Measurements from ENCODE around the gene HIGD1A.
"Not testable (repeated sequence)": the region's sequence is repeated elsewhere in the genome, so short reads cannot be mapped to it uniquely, and the experiment has no call there.

Gene HIGD1A

DNA sequence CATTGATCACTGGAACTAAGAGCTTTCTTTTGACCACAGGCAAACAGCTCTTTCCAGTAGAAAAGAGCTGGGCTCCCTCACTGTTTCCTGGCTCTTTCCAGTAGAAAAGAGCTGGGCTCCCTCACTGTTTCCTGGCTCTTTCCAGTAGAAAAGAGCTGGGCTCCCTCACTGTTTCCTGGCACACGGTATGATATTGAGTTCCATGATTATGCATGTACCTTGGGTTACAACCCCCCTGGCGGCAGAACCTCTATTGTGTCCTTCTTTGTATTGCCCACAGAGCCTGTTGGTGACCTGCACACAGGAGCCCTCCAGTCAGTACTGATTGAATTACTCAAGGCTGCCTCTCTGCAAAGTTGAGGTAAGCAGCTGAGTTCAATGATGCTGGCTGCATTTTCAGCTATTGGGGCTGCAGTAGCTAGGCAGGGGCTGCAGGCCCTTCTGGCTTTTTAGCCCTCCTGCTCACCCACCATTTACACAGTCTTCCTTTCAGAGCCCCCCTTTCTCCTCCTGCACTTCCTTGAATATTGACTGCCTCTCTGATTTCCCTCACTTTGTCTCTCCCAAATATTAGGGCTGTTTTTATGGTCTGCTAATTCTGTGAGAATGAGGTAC is 15.2 kb upstream of the HIGD1A start:
- TF ChIP-seq, protein P1, sequence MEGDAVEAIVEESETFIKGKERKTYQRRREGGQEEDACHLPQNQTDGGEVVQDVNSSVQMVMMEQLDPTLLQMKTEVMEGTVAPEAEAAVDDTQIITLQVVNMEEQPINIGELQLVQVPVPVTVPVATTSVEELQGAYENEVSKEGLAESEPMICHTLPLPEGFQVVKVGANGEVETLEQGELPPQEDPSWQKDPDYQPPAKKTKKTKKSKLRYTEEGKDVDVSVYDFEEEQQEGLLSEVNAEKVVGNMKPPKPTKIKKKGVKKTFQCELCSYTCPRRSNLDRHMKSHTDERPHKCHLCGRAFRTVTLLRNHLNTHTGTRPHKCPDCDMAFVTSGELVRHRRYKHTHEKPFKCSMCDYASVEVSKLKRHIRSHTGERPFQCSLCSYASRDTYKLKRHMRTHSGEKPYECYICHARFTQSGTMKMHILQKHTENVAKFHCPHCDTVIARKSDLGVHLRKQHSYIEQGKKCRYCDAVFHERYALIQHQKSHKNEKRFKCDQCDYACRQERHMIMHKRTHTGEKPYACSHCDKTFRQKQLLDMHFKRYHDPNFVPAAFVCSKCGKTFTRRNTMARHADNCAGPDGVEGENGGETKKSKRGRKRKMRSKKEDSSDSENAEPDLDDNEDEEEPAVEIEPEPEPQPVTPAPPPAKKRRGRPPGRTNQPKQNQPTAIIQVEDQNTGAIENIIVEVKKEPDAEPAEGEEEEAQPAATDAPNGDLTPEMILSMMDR (conservative IDR thresholded peaks at IDR 0.05; ENCODE audit: low read depth, low read length): no peak
- H3K4me3 ChIP-seq (ENCODE audit: low read length): no peak overlapping the region
- no peak for DNase-seq (ENCODE audit: low read depth)

DNA sequence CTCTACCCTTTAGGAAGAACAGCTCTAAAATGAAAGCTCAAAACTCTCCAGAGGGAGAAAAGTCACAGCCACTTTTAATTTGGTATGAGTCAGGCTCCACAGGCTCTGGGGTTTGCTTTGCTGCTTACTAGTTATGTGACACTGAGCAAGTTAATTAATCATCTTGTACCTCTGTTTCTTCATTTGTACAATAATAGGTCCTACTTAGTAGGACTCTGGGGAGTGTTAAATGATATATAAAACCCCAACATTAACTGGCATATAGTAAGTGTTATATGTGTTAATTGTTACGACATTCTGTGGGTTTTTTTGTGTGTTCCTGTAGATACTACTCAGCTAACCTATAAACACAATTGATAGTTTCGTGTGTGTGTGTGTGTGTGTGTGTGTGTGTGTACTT is 11.5 kb upstream of the HIGD1A start:
- no peak for DNase-seq (ENCODE audit: low read depth)
- TF ChIP-seq, protein P1 (conservative IDR thresholded peaks at IDR 0.05; ENCODE audit: low read depth, low read length): no peak
- no peak overlapping the region for H3K4me3 ChIP-seq (ENCODE audit: low read length)

DNA sequence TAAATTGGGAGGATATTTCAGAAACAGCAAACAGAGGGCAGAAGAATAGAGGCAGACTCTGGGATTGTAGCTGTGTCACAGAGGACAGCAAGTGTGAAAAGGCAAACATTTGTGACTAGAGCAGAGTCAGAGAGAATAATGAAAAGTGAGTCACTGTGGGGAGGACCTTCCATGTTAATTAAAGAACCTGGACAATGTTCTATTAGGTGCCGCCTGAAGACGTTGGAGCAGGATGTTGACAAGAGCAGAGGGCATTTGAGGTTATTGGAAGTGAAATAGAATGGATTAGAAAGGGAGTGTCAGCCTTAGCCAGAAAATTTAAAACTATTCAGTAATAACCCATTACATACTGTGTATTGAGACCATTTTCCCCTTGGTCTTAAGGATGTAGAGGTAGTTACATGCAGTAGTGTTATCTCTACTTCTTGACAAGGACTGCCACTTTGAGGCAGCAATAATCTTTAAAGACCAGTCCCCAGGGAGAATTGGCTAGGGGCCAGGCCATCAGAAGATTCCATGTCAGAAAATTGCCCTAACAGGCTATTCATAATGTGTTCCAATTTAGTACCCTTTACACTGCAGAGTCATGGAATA is 10.7 kb upstream of the HIGD1A start:
- DNase-seq (ENCODE audit: low read depth): no peak
- TF ChIP-seq, protein P1 (conservative IDR thresholded peaks at IDR 0.05; ENCODE audit: low read depth, low read length): no peak
- H3K4me3 ChIP-seq (ENCODE audit: low read length): no peak overlapping the region

DNA sequence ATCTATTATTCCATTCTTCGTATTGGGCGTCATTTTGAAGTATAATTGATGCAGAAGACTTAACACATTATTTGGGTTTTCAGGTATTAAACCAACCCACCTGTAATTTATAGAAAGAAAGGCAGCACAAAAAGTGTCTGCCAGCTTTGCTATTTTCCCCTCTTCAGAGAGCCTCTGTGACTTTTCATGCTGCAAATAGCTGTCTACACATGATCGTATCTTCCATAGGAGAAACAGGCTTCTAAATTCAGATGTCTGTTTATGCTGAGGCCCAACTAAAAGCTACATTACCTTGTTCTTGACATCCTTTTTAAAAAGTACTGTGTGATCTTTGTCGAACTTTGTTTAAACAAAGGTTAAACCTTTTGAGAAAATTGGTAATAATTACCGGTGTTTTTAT is 10.0 kb upstream of the HIGD1A start:
- TF ChIP-seq, protein P1 (conservative IDR thresholded peaks at IDR 0.05; ENCODE audit: low read depth, low read length): no peak
- no peak for DNase-seq (ENCODE audit: low read depth)
- H3K4me3 ChIP-seq (ENCODE audit: low read length): no peak overlapping the region

DNA sequence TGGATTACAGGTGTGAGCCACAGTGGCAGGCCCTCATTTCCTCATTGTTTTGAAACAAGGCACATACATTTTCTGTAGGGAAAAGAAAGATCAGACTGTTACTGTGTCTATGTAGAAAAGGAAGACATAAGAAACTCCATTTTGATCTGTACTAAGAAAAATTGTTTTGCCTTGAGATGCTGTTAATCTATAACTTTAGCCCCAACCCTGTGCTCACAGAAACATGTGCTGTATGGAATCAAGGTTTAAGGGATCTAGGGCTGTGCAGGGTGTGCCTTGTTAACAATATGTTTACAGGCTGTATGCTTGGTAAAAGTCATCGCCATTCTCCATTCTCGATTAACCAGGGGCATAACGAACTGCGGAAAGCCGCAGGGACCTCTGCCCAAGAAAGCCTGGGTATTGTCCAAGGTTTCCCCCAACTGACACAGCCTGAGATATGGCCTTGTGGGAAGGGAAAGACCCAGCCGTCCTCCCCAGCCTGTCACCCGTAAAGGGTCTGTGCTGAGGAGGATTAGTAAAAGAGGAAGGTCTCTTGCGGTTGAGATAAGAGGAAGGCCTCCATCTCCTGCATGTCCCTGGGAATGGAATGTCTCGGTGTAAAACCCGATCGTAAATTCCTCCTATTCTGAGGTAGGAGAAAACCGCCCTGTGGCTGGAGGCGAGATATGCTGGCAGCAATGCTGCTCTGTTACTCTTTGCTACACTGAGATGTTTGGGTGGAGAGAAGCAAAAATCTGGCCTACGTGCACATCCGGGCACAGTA is 7.0 kb upstream of the HIGD1A start:
- not testable (repeated sequence) for H3K4me3 ChIP-seq (ENCODE audit: low read length); DNase-seq (ENCODE audit: low read depth)

DNA sequence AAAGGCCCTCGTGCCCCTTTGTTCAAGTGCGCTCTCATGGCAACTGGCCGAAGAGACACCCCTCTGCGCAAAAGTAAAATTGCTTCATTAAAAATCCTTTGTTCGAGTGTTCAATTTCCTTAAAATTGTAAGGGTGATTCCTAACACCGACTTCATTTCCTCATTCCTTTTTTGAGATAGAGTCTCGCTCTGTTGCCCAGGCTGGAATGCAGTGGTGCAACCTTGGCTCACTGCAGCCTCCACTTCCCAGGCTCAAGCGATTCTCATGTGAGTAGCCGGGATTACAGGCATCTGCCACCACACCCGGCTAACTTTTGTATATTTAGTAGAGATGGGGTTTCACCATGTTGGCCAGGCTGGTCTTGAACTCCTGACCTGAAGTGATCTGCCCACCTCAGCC is 6.4 kb upstream of the HIGD1A start:
- DNase-seq (ENCODE audit: low read depth); H3K4me3 ChIP-seq (ENCODE audit: low read length): not testable (repeated sequence)

DNA sequence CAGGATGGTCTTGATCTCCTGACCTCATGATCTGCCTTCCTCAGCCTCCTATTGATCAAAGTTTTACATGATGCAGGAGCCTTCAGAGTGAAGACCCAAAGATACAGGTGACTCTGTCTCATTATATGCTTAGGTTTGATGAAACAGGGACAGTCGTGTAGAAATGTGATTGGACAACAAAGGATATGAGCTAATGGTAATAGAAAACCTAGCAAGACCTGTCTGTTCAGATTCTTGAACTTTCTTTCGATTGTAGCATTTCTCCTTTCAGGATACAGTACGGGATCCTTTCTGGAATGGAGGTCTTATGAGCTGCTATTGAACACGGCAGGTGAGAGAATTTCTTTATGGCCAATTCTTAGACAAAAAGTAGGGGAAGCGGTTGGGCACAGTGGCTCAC is 4.9 kb upstream of the HIGD1A start, which contains the start of gene ACKR2:
Gene ACKR2 (plus strand): TSS at position 244 of the 400 bp plus-strand sequence. CDS start 55,058 bp downstream, outside the sequence.
- TF ChIP-seq, protein P1 (conservative IDR thresholded peaks at IDR 0.05; ENCODE audit: low read depth, low read length): no peak
- no peak for DNase-seq (ENCODE audit: low read depth)
- no peak within 1 kb of the TSS for H3K4me3 ChIP-seq (ENCODE audit: low read length)

DNA sequence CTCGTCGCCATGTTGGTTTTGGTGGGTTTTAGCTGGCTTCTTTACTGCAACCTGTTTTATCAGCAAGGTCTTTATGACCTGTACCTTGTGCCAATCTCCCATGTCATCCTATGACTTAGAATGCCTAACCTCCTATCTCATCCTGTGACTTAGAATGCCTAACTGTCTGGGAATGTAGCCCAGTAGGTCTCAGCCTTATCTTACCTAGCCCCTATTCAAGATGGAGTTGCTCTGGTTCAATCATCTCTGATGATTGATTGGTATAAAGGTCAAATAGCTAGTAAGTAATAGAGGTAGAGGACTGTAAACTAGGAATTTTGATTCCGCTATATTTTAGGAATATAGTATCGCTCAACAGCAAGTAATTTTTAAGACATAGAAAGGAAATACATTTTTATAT is 3.6 kb upstream of the HIGD1A start:
- no peak for DNase-seq (ENCODE audit: low read depth)
- H3K4me3 ChIP-seq (ENCODE audit: low read length): no peak overlapping the region
- TF ChIP-seq, protein P1 (conservative IDR thresholded peaks at IDR 0.05; ENCODE audit: low read depth, low read length): no peak
